ENCODE measurements around the gene PLCB1. TPM values are rescaled to one million over a fixed set of nuclear protein-coding genes. Genes with fewer than 3 reads are reported as not detected.

The PLCB1 gene
- polyA plus RNA-seq, 1 donor (not counting 4 experiments of a cell fraction or from before 2014, with no cell fraction given), result 0.37 TPM

GRCh38 chr20:8242827-8243724 lies 111.0 kb downstream of the PLCB1 start:
- no peak overlapping the region for H2AFZ ChIP-seq (ENCODE audit: control insufficient read depth, low read length)
- no peaks in the 10 kb centered on the region for H3K79me2 ChIP-seq (ENCODE audit: control insufficient read depth, insufficient read depth, low read length)

GRCh38 chr20:8244637-8245036 lies 112.6 kb downstream of the PLCB1 start:
- no peaks in the 10 kb centered on the region for H3K79me2 ChIP-seq (ENCODE audit: control insufficient read depth, insufficient read depth, low read length)
- dilution Hi-C loops (cut with MboI; ENCODE audit: extremely low pct_ligation_motif_present, low sequenced_read_pairs), result no loop called here
- TF ChIP-seq CTCF (optimal IDR thresholded peaks at IDR 0.05 in 1 of 3, IDR thresholded peaks at IDR 0.05 in 1 of 3, conservative IDR thresholded peaks at IDR 0.05 in 1 of 3; ENCODE audit: extremely low read depth in 1 of 3, insufficient read depth in 2 of 3, low read length in 3 of 3) (no peak), EZH2 (IDR thresholded peaks at IDR 0.05; ENCODE audit: low read length) (no peak)
- FAIRE-seq, result no peak
- H2AFZ ChIP-seq (ENCODE audit: control insufficient read depth, low read length), result no peak overlapping the region
- no peaks in the 10 kb centered on the region for H3K27me3 ChIP-seq (ENCODE audit: control insufficient read depth, extremely low read depth, insufficient read depth, low read length)
- H3K4me3 ChIP-seq (ENCODE audit: control insufficient read depth in 2 of 3, extremely low read depth in 1 of 3, insufficient read depth in 2 of 3, low read depth in 1 of 3, low read length in 3 of 3), result no peak overlapping the region
- H3K9me3 ChIP-seq (ENCODE audit: control insufficient read depth, low read depth, low read length), result no peaks in the 10 kb centered on the region
- H3K27ac ChIP-seq (ENCODE audit: control insufficient read depth, insufficient read depth, low read length), result no peak overlapping the region
- no peaks in the 10 kb centered on the region for H3K4me1 ChIP-seq (ENCODE audit: control insufficient read depth, extremely low read depth, insufficient read depth, low read length)
- no peak overlapping the region for H3K9ac ChIP-seq (ENCODE audit: control insufficient read depth, extremely low read depth, insufficient read depth, low read length)
- no peak overlapping the region for H3K4me2 ChIP-seq (ENCODE audit: control insufficient read depth, extremely low read depth, insufficient read depth, low read depth, low read length)
- no peaks in the 10 kb centered on the region for H3K9me1 ChIP-seq (ENCODE audit: control insufficient read depth, extremely low read depth, insufficient read depth, low read length)
- DNase-seq (ENCODE audit: low read depth, low spot score), result no peak
- H3K36me3 ChIP-seq (ENCODE audit: control insufficient read depth in 2 of 2, extremely low read depth in 1 of 2, insufficient read depth in 2 of 2, low read length in 2 of 2), result no peaks in the 10 kb centered on the region
- no peaks in the 10 kb centered on the region for H4K20me1 ChIP-seq (ENCODE audit: control insufficient read depth, extremely low read depth, insufficient read depth, low read length)

More at GRCh38 chr20:8242827-8243724, 111.0 kb downstream of the PLCB1 start:
- Histone ChIP-seq H3K9me1 (ENCODE audit: control insufficient read depth, extremely low read depth, insufficient read depth, low read length) (no peaks in the 10 kb centered on the region), H3K4me3 (ENCODE audit: control insufficient read depth in 2 of 3, extremely low read depth in 1 of 3, insufficient read depth in 2 of 3, low read depth in 1 of 3, low read length in 3 of 3) (no peak overlapping the region), H4K20me1 (ENCODE audit: control insufficient read depth, extremely low read depth, insufficient read depth, low read length) (no peaks in the 10 kb centered on the region), H3K27me3 (ENCODE audit: control insufficient read depth, extremely low read depth, insufficient read depth, low read length) (no peaks in the 10 kb centered on the region), H3K27ac (ENCODE audit: control insufficient read depth, insufficient read depth, low read length) (no peak overlapping the region), H3K4me1 (ENCODE audit: control insufficient read depth, extremely low read depth, insufficient read depth, low read length) (no peaks in the 10 kb centered on the region), H3K9ac (ENCODE audit: control insufficient read depth, extremely low read depth, insufficient read depth, low read length) (no peak overlapping the region), H3K4me2 (ENCODE audit: control insufficient read depth, extremely low read depth, insufficient read depth, low read depth, low read length) (no peak overlapping the region), H3K9me3 (ENCODE audit: control insufficient read depth, low read depth, low read length) (no peaks in the 10 kb centered on the region), H3K36me3 (ENCODE audit: control insufficient read depth in 2 of 2, extremely low read depth in 1 of 2, insufficient read depth in 2 of 2, low read length in 2 of 2) (no peaks in the 10 kb centered on the region)
- no peak for DNase-seq (ENCODE audit: low read depth, low spot score)
- no peak for TF ChIP-seq CTCF (optimal IDR thresholded peaks at IDR 0.05 in 1 of 3, IDR thresholded peaks at IDR 0.05 in 1 of 3, conservative IDR thresholded peaks at IDR 0.05 in 1 of 3; ENCODE audit: extremely low read depth in 1 of 3, insufficient read depth in 2 of 3, low read length in 3 of 3)
- no peak for FAIRE-seq
- dilution Hi-C loops (cut with MboI; ENCODE audit: extremely low pct_ligation_motif_present, low sequenced_read_pairs), result no loop called here

Measured in keratinocyte (primary cell).